ENCODE results near the gene AGBL2.

DNA sequence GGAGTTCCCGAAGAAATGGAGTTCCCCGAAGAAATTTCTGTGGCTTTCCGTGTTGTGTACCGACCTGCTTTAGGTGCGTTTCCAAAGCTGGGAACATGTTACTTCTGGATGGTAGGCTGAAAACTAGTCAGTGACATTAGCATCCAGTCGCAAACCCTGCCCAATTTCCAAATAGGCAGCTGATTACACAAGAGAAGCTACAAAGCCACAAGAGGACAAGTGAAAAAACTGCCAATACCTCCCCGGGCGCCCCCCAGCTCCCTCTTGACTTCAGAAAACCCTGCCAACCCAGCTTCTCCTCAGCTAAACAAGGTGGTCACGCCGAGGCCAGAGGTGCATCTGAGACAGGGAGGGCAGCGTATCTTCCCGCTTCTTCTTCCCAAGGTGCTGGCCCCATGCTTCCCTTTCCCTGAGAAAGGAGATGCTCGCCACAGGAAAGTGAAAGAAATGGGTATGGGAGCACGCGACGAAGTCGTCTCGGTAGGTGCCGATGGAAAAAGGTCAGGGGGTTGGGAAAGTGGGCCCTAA, 551 bp downstream of the AGBL2 start:
- no peak for TF ChIP-seq EZH2 (IDR thresholded peaks at IDR 0.05; ENCODE audit: borderline replicate concordance, low read length)
- TF ChIP-seq, protein P1, sequence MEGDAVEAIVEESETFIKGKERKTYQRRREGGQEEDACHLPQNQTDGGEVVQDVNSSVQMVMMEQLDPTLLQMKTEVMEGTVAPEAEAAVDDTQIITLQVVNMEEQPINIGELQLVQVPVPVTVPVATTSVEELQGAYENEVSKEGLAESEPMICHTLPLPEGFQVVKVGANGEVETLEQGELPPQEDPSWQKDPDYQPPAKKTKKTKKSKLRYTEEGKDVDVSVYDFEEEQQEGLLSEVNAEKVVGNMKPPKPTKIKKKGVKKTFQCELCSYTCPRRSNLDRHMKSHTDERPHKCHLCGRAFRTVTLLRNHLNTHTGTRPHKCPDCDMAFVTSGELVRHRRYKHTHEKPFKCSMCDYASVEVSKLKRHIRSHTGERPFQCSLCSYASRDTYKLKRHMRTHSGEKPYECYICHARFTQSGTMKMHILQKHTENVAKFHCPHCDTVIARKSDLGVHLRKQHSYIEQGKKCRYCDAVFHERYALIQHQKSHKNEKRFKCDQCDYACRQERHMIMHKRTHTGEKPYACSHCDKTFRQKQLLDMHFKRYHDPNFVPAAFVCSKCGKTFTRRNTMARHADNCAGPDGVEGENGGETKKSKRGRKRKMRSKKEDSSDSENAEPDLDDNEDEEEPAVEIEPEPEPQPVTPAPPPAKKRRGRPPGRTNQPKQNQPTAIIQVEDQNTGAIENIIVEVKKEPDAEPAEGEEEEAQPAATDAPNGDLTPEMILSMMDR (IDR thresholded peaks at IDR 0.05; ENCODE audit: low read length) = no peak

All from OCI-LY1 (cell line).